ENCODE data around the gene PARD3B. TPM values are rescaled to one million over a fixed set of nuclear protein-coding genes. Genes with fewer than 3 reads are reported as not detected.

PARD3B gene
- total RNA-seq, 1 experiment from 2014 or later: 2.0 TPM

DNA sequence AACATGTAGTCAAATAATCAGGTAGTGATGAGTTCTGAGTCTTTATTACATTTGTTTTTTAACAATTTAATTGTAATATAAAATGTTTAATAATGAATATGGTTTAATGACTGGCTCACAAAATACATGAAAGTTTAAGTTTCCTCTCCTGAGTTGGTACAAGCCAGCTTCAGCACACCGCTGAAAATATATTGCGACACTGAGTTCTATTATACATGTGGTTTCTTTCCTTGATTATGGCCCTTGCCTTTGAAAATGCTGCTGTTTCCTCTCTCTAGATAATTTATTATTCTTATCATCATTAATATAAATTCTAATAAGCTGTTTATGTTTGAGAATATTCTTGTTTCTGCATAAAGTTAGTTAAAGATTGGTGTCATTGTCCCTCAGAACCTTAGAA is 249.3 kb downstream of the PARD3B start (continued):
- TF ChIP-seq POLR2A (IDR thresholded peaks at IDR 0.05; ENCODE audit: borderline replicate concordance, extremely low read depth, insufficient read depth, insufficient read length): no peak
- TF ChIP-seq, protein P1, sequence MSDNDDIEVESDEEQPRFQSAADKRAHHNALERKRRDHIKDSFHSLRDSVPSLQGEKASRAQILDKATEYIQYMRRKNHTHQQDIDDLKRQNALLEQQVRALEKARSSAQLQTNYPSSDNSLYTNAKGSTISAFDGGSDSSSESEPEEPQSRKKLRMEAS (IDR thresholded peaks at IDR 0.05): no peak
- TF ChIP-seq, protein P2, sequence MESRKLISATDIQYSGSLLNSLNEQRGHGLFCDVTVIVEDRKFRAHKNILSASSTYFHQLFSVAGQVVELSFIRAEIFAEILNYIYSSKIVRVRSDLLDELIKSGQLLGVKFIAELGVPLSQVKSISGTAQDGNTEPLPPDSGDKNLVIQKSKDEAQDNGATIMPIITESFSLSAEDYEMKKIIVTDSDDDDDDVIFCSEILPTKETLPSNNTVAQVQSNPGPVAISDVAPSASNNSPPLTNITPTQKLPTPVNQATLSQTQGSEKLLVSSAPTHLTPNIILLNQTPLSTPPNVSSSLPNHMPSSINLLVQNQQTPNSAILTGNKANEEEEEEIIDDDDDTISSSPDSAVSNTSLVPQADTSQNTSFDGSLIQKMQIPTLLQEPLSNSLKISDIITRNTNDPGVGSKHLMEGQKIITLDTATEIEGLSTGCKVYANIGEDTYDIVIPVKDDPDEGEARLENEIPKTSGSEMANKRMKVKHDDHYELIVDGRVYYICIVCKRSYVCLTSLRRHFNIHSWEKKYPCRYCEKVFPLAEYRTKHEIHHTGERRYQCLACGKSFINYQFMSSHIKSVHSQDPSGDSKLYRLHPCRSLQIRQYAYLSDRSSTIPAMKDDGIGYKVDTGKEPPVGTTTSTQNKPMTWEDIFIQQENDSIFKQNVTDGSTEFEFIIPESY (IDR thresholded peaks at IDR 0.05; ENCODE audit: extremely low read depth, insufficient replicate concordance, low read length): no peak

DNA sequence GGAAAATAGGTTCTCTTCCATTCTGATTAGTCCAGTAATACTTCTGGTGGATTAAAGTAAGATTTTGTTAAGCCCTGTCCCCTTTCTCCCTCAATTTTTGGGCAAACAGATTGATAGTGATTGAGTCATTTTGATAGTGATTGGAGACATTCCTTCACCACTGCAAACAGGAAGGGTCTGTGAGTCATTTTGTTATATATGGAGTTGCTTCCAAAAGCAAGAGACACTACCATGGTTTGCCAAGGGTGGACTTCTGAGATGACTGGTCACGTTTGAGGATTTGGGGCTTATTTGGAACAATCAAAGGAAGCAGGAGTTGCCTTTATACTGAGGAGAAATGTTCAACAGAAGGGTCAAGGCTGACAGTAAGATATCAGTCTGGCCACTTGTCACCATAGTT is 249.9 kb downstream of the PARD3B start:
- H3K9me2 ChIP-seq (ENCODE audit: insufficient read depth): no peaks in the 10 kb centered on the region
- H3K27ac ChIP-seq (ENCODE audit: low read depth, low read length): no peak overlapping the region
- H4K20me1 ChIP-seq (ENCODE audit: insufficient read depth): no peaks in the 10 kb centered on the region
- POLR2A ChIA-PET: no interaction called here
- no peaks in the 10 kb centered on the region for H3K9me3 ChIP-seq (ENCODE audit: control insufficient read depth in 1 of 2, insufficient read depth in 1 of 2, low read depth in 1 of 2, low read length in 2 of 2)
- RAD21 ChIA-PET (ENCODE audit: low non-redundant PET in 1 of 2, low total read pairs in 2 of 2, uncharacterized antibody in 2 of 2, unreplicated experiment in 2 of 2): no interaction called here
- H2AFZ ChIP-seq (ENCODE audit: low read depth, low read length, poor library complexity, severe bottlenecking): no peak overlapping the region
- no TSS peak for BruUV-seq (replicated peaks)
- DNase-seq (ENCODE audit: low read depth, low spot score) (no peak), ATAC-seq (no peak)
- H3K27me3 ChIP-seq (ENCODE audit: insufficient read depth, low read length): no peaks in the 10 kb centered on the region
- no peaks in the 10 kb centered on the region for H3K36me3 ChIP-seq (ENCODE audit: control insufficient read depth in 1 of 2, insufficient read depth in 2 of 2, low read length in 2 of 2)
- H3K4me1 ChIP-seq (ENCODE audit: control insufficient read depth in 1 of 2, insufficient read depth in 2 of 2, low read length in 2 of 2): no peaks in the 10 kb centered on the region
- no peak overlapping the region for H3K9ac ChIP-seq (ENCODE audit: low read length)
- CTCF ChIA-PET: no interaction called here
- H3K4me2 ChIP-seq (ENCODE audit: low read length): no peak overlapping the region
- intact Hi-C loops (cut with micrococcal nuclease): no loop called here
- H3K79me2 ChIP-seq (ENCODE audit: insufficient read depth, low read length): no peaks in the 10 kb centered on the region
- no peak overlapping the region for H3K4me3 ChIP-seq (replicated peaks in 1 of 2; ENCODE audit: low read depth in 1 of 2, low read length in 2 of 2)
- TF ChIP-seq ZNF274 (IDR thresholded peaks at IDR 0.05; ENCODE audit: low read depth, low read length) (no peak), POLR2AphosphoS5 (IDR thresholded peaks at IDR 0.05; ENCODE audit: low read depth, low read length) (no peak), SP1 (IDR thresholded peaks at IDR 0.05; ENCODE audit: low read depth) (no peak), JUND (IDR thresholded peaks at IDR 0.05) (no peak), TCF7L2 (IDR thresholded peaks at IDR 0.05; ENCODE audit: borderline replicate concordance, extremely low read depth, insufficient read depth, insufficient read length) (no peak), CBX3 (IDR thresholded peaks at IDR 0.05; ENCODE audit: low read depth) (no peak), SRF (IDR thresholded peaks at IDR 0.05; ENCODE audit: low read depth) (no peak), EGR1 (IDR thresholded peaks at IDR 0.05; ENCODE audit: low read depth) (no peak), YY1 (IDR thresholded peaks at IDR 0.05; ENCODE audit: extremely low read depth, insufficient replicate concordance, low read depth, low read length) (no peak), EZH2 (IDR thresholded peaks at IDR 0.05) (no peak), RAD21 (IDR thresholded peaks at IDR 0.05; ENCODE audit: low read depth) (no peak)
- TF ChIP-seq, protein P3, sequence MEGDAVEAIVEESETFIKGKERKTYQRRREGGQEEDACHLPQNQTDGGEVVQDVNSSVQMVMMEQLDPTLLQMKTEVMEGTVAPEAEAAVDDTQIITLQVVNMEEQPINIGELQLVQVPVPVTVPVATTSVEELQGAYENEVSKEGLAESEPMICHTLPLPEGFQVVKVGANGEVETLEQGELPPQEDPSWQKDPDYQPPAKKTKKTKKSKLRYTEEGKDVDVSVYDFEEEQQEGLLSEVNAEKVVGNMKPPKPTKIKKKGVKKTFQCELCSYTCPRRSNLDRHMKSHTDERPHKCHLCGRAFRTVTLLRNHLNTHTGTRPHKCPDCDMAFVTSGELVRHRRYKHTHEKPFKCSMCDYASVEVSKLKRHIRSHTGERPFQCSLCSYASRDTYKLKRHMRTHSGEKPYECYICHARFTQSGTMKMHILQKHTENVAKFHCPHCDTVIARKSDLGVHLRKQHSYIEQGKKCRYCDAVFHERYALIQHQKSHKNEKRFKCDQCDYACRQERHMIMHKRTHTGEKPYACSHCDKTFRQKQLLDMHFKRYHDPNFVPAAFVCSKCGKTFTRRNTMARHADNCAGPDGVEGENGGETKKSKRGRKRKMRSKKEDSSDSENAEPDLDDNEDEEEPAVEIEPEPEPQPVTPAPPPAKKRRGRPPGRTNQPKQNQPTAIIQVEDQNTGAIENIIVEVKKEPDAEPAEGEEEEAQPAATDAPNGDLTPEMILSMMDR (IDR thresholded peaks at IDR 0.05 in 2 of 3, conservative IDR thresholded peaks at IDR 0.05 in 1 of 3; ENCODE audit: borderline replicate concordance in 1 of 3, insufficient read depth in 1 of 3, low read depth in 2 of 3, low read length in 2 of 3): no peak
- TF ChIP-seq, protein P2 (IDR thresholded peaks at IDR 0.05; ENCODE audit: extremely low read depth, insufficient replicate concordance, low read length): no peak
- TF ChIP-seq, protein P4, sequence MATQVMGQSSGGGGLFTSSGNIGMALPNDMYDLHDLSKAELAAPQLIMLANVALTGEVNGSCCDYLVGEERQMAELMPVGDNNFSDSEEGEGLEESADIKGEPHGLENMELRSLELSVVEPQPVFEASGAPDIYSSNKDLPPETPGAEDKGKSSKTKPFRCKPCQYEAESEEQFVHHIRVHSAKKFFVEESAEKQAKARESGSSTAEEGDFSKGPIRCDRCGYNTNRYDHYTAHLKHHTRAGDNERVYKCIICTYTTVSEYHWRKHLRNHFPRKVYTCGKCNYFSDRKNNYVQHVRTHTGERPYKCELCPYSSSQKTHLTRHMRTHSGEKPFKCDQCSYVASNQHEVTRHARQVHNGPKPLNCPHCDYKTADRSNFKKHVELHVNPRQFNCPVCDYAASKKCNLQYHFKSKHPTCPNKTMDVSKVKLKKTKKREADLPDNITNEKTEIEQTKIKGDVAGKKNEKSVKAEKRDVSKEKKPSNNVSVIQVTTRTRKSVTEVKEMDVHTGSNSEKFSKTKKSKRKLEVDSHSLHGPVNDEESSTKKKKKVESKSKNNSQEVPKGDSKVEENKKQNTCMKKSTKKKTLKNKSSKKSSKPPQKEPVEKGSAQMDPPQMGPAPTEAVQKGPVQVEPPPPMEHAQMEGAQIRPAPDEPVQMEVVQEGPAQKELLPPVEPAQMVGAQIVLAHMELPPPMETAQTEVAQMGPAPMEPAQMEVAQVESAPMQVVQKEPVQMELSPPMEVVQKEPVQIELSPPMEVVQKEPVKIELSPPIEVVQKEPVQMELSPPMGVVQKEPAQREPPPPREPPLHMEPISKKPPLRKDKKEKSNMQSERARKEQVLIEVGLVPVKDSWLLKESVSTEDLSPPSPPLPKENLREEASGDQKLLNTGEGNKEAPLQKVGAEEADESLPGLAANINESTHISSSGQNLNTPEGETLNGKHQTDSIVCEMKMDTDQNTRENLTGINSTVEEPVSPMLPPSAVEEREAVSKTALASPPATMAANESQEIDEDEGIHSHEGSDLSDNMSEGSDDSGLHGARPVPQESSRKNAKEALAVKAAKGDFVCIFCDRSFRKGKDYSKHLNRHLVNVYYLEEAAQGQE (IDR thresholded peaks at IDR 0.05; ENCODE audit: low read depth): no peak
